Measurements from ENCODE around the gene REXO4. TPM values are rescaled to one million over a fixed set of nuclear protein-coding genes. Genes with fewer than 3 reads are reported as not detected.

The REXO4 gene
- polyA plus RNA-seq, 1 donor (not counting 4 experiments of a cell fraction or from before 2014, with no cell fraction given): 21.5 TPM

DNA sequence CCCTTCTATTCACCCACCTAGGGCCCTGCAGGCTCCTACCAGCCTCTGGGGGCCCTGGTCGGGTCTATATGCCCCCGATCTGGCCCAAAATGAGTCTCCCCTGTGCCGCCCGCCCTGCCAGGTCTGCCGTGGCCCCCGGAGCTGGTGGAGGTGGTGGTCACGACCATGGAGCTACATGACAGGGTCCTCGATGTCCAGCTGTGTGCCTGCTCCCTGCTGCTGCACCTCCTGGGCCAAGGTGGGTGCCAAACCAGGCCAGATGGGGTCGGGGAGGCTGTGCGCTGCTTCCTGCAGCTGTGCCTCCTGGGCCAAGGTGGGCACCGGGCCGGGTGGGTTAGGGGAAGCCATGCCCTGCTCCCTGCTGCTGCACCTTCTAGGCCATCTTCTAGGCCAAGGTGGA, 17.5 kb downstream of the REXO4 start:
- FAIRE-seq (no peak), DNase-seq (ENCODE audit: low read depth, low spot score) (no peak)
- dilution Hi-C loops (cut with MboI; ENCODE audit: extremely low pct_ligation_motif_present, low sequenced_read_pairs): no loop called here
- H2AFZ ChIP-seq (ENCODE audit: control insufficient read depth, low read length): no peak overlapping the region
- H4K20me1 ChIP-seq (ENCODE audit: control insufficient read depth, extremely low read depth, insufficient read depth, low read length): peaks cover 4% of the 10 kb centered on the region
- H3K27ac ChIP-seq (ENCODE audit: control insufficient read depth, insufficient read depth, low read length): no peak overlapping the region
- no peak overlapping the region for H3K4me3 ChIP-seq (ENCODE audit: control insufficient read depth in 2 of 3, extremely low read depth in 1 of 3, insufficient read depth in 2 of 3, low read depth in 1 of 3, low read length in 3 of 3)
- TF ChIP-seq, protein P1, sequence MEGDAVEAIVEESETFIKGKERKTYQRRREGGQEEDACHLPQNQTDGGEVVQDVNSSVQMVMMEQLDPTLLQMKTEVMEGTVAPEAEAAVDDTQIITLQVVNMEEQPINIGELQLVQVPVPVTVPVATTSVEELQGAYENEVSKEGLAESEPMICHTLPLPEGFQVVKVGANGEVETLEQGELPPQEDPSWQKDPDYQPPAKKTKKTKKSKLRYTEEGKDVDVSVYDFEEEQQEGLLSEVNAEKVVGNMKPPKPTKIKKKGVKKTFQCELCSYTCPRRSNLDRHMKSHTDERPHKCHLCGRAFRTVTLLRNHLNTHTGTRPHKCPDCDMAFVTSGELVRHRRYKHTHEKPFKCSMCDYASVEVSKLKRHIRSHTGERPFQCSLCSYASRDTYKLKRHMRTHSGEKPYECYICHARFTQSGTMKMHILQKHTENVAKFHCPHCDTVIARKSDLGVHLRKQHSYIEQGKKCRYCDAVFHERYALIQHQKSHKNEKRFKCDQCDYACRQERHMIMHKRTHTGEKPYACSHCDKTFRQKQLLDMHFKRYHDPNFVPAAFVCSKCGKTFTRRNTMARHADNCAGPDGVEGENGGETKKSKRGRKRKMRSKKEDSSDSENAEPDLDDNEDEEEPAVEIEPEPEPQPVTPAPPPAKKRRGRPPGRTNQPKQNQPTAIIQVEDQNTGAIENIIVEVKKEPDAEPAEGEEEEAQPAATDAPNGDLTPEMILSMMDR (optimal IDR thresholded peaks at IDR 0.05 in 1 of 3, IDR thresholded peaks at IDR 0.05 in 1 of 3, conservative IDR thresholded peaks at IDR 0.05 in 1 of 3; ENCODE audit: extremely low read depth in 1 of 3, insufficient read depth in 2 of 3, low read length in 3 of 3): no peak
- TF ChIP-seq EZH2 (IDR thresholded peaks at IDR 0.05; ENCODE audit: low read length): no peak
- no peaks in the 10 kb centered on the region for H3K79me2 ChIP-seq (ENCODE audit: control insufficient read depth, insufficient read depth, low read length)
- no peak overlapping the region for H3K9ac ChIP-seq (ENCODE audit: control insufficient read depth, extremely low read depth, insufficient read depth, low read length)
- no peaks in the 10 kb centered on the region for H3K4me1 ChIP-seq (ENCODE audit: control insufficient read depth, extremely low read depth, insufficient read depth, low read length)
- no peaks in the 10 kb centered on the region for H3K9me3 ChIP-seq (ENCODE audit: control insufficient read depth, low read depth, low read length)
- H3K4me2 ChIP-seq (ENCODE audit: control insufficient read depth, extremely low read depth, insufficient read depth, low read depth, low read length): no peak overlapping the region
- peaks cover 6% of the 10 kb centered on the region for H3K27me3 ChIP-seq (ENCODE audit: control insufficient read depth, extremely low read depth, insufficient read depth, low read length)
- H3K9me1 ChIP-seq (ENCODE audit: control insufficient read depth, extremely low read depth, insufficient read depth, low read length): no peaks in the 10 kb centered on the region
- peaks cover 0 to 8% of the 10 kb centered on the region in 2 experiments for H3K36me3 ChIP-seq (ENCODE audit: control insufficient read depth in 2 of 2, extremely low read depth in 1 of 2, insufficient read depth in 2 of 2, low read length in 2 of 2)

DNA sequence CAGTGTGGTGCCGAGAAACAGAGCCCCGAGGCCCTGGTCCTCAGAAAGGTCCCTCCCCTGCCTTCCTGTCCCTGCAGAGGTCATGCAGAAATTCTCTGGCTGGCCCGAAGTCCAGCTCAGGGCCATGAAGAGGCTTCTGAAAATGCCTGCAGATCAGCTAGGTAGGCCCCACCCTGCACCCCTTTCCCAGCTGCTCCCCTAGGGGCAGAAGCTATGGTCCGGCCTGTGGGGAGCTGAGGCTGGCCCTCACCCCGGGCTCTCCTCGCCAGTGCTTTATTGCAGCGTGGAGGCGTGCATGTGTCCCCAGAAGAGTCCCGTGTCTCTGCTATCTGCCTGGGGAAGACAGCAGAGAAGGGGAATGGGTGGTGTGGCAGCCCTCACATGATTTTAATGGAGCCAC, 19.9 kb downstream of the REXO4 start:
- Histone ChIP-seq H3K4me3 (ENCODE audit: control insufficient read depth in 2 of 3, extremely low read depth in 1 of 3, insufficient read depth in 2 of 3, low read depth in 1 of 3, low read length in 3 of 3) (no peak overlapping the region), H3K27me3 (ENCODE audit: control insufficient read depth, extremely low read depth, insufficient read depth, low read length) (peaks cover 15% of the 10 kb centered on the region), H3K9ac (ENCODE audit: control insufficient read depth, extremely low read depth, insufficient read depth, low read length) (no peak overlapping the region), H2AFZ (ENCODE audit: control insufficient read depth, low read length) (no peak overlapping the region), H3K4me2 (ENCODE audit: control insufficient read depth, extremely low read depth, insufficient read depth, low read depth, low read length) (no peak overlapping the region), H3K27ac (ENCODE audit: control insufficient read depth, insufficient read depth, low read length) (no peak overlapping the region), H3K9me1 (ENCODE audit: control insufficient read depth, extremely low read depth, insufficient read depth, low read length) (no peaks in the 10 kb centered on the region), H3K79me2 (ENCODE audit: control insufficient read depth, insufficient read depth, low read length) (no peaks in the 10 kb centered on the region), H4K20me1 (ENCODE audit: control insufficient read depth, extremely low read depth, insufficient read depth, low read length) (no peaks in the 10 kb centered on the region), H3K9me3 (ENCODE audit: control insufficient read depth, low read depth, low read length) (no peaks in the 10 kb centered on the region), H3K36me3 (ENCODE audit: control insufficient read depth in 2 of 2, extremely low read depth in 1 of 2, insufficient read depth in 2 of 2, low read length in 2 of 2) (no peaks in the 10 kb centered on the region), H3K4me1 (ENCODE audit: control insufficient read depth, extremely low read depth, insufficient read depth, low read length) (no peaks in the 10 kb centered on the region)
- DNase-seq (ENCODE audit: low read depth, low spot score) (no peak), FAIRE-seq (no peak)
- dilution Hi-C loops (cut with MboI; ENCODE audit: extremely low pct_ligation_motif_present, low sequenced_read_pairs): no loop called here
- no peak for TF ChIP-seq EZH2 (IDR thresholded peaks at IDR 0.05; ENCODE audit: low read length)
- TF ChIP-seq, protein P1 (optimal IDR thresholded peaks at IDR 0.05 in 1 of 3, IDR thresholded peaks at IDR 0.05 in 1 of 3, conservative IDR thresholded peaks at IDR 0.05 in 1 of 3; ENCODE audit: extremely low read depth in 1 of 3, insufficient read depth in 2 of 3, low read length in 3 of 3): no peak
